ENCODE results near the gene ACAN.
A peak's percentile ranks its signal among the peaks of the same experiment; 100 is the strongest.
"Not testable (repeated sequence)": the region's sequence is repeated elsewhere in the genome, so short reads cannot be mapped to it uniquely, and the experiment has no call there.

The ACAN gene

DNA sequence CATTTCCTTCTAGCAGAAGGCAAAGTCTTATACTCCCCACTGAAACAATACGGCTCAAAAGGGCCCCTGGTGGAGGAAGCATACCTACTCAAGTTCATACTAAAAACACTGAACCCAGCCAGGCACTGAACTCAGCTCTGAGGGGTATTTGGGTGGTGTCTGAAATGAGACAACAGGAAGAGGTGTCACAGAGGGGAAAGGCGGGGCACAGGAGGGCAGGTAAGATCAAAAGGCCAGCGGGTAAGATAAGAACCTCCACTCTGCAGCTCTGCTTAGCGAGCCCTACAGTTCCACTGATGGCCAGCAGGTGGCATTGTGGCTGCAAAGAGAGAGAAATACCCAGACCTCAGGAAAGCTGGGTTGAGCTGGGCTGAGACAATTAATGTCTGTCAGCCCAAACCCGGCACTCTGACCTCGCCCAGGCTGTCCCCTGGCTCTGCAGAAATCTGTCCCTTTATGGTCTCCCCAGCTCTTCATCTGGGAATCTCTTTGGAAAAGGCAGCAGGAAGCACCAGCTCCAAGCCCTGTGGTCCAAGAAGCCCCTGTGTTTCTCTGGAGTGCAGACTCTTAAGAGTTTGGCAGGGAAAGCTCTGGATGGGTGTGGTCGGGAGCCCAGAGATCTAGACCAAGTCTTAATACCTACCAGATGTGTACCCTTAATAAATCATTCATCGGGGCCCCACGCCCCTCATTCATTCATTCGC, 101.5 kb downstream of the ACAN start:
- peak; percentile 38 to 80 for DNase-seq

- DNase-seq: no peak
These were observed 102.3 kb downstream of the ACAN start for GRCh38 chr15:88905576-88905975.

GRCh38 chr15:88906130-88906529, 102.9 kb downstream of the ACAN start:
- DNase-seq: no peak

DNA sequence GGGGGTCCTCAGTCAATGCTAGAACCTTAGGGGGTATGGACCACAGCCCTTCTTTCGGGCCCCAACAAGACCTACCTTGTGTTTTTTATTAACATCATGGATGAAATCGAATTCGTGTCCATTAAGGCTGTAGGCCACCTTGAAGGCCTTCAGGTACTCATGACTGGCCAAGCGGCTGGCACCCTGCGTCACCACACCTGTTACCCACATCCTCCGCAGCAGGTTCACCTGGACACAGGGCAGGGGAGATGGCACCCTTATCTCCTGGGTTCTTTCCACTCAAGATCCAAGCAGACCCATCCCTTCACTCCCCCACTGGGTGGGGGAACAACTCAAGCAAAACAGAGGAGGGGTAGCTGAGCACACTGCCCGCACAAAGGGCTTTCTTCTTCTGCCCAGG, 103.3 kb downstream of the ACAN start:
- DNase-seq: no peak

DNA sequence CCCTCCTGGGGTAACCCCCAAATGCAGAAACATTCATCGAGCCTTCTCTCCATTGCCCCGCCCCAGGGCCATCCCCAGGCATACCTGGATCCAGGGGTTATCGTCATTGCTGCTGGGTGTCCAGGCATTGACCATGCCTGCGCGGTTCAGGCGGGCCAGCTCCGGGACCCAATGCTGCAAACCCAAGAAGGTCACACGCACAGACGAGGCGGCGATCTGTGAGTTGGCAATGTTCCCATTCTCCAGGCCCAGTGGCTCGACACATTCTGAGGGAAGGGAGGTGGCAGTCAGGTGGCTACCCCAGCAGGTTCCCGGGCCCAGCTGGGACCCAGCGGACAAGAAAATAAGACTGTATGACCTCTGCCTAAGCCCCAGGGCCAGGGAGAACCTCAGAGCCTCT, 103.9 kb downstream of the ACAN start:
- DNase-seq: no peak

DNA sequence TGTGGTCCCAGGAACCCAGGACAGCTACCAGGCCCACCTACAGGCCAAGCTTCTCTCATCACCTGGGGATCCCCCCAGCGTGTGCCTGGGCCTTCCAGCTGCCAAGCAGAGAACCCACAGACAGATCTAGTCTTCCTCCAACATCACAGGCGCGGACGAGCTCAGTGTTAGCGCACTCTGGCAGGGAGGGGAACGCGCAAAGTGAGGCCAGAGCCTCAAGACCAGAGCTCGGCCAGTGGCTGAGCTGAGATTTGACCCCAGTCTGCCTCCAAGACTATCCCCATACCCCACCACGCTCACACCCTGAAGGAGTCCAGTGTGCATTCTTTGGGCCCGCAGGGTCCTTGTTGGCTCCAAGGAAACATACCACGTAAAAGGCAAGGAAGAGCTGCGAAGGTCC, 104.9 kb downstream of the ACAN start:
- DNase-seq: no peak

GRCh38 chr15:88908697-88909621, 105.7 kb downstream of the ACAN start:
- no peak for DNase-seq

GRCh38 chr15:88909956-88910831, 107.0 kb downstream of the ACAN start:
- peak in 1 of 2 experiments; percentile 13 for DNase-seq

GRCh38 chr15:88911766-88912118, 108.5 kb downstream of the ACAN start:
- peak; percentile 68 to 75 for DNase-seq

DNA sequence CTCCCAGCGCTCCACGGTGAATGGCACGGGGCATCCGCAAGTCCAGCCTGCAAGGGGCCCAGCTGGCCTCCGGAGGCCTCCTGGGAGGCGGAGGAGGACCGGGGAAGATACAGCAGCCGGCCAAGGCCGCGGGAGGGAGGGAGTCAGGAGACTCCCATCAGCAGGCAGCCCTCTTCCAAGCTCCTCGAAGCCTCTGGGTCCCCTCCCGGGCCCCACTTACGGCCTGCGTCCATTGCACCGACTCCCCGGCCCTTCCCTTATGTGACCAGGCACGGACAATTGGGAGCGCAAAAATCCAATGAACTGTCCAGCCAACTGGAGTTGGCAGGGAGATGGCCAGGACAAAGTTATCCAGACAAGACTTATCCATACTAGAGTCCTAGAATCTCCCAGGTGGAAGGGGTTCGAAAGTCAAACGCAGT, 109.3 kb downstream of the ACAN start:
- DNase-seq: peak in 1 of 2 experiments; percentile 41

DNA sequence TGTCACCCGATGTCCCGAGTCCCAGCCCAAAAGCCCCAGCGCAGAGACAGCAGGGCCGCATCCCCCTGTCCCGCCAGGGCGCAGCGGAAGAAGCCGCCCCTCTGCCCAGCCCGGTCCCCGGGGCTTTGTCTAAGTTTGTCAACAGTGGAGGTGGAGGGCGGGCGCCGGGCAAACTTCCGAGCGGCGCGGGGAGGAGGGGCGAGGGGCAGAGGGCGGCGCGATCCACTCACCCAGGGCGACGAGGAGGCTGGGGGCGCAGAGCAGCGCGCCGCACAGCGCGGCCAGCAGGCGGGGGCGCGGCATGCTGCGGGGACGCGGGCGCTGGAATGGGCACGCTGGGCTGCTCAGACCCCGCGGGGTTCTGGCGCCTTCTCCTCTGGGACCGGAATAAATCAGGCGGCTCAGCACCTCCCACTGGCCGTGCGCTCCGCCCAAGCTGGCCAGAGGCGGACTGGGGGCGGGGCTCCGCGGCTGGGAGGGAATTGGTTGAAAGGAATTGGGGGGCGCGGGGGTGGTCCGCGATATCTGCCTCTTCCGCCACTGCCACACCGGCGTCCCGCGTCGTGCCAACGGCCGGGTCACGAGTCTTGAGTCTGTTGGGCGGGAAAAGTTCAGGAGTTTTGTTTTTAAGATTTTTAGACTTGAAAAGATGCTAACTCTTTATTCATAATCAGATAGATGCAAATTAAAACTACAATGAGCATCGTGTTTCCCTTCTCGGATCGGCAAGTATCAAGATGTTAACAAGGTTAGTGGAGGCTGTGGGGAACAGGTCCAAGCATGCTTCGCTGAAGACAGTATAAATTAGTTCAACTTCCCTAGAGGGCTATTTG, 110.0 kb downstream of the ACAN start, which contains the start of gene MFGE8:
Gene MFGE8, minus strand, starts transcription at position 363 of the 833 bp plus-strand sequence. Its CDS starts 60 bp downstream, at position 303.
- peak; percentile 73 to 77 for DNase-seq

- no peak for DNase-seq
These were observed 110.6 kb downstream of the ACAN start for GRCh38 chr15:88913850-88914169.

DNA sequence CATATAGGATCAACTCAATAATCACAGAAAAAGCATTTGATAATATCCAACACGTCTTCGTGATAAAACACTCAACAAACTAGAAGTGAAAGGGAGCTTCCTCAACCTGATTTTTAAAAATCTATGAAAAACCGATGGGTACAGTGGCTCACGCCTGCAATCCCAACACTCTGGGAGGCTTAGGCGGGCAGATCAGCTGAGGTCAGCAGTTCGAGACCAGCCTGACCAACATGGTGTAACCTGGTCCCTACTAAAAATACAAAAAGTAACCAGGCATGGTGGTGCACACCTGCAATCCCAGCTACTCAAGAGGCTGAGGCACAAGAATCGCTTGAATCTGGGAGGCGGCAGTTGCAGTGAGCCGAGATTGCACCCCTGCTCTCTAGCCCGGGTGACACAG, 112.1 kb downstream of the ACAN start:
- DNase-seq: no peak

- DNase-seq: no peak
These were observed 114.5 kb downstream of the ACAN start for GRCh38 chr15:88917760-88918159.

DNA sequence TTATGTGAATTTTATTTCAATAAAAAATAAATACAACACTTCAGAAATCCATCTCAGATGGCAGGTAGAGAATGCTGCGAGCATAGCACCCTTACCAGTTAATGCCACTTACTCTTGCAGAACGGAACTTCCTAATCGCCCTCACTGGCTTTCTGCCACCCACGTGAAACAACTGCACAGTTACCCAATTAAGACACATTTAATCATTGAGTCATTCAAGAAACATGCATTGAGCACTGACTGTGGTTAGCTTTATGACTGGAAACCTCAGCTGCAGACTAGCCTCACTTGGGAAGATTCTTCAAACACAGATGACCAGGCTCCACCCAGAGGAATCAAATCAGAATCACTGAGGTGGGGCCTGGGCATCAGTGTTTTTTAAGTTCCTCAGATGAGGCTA, 115.5 kb downstream of the ACAN start:
- no peak for DNase-seq

GRCh38 chr15:88920186-88920891, 117.1 kb downstream of the ACAN start:
- DNase-seq: no peak

- not testable (repeated sequence) for DNase-seq
These were observed 117.7 kb downstream of the ACAN start for GRCh38 chr15:88920892-88921435.
